HEK293T (cell line): ENCODE data around the gene TADA2B.

Experiments used
- CTBP1 ChIP-seq: fragments of 450-650 bp; IDR thresholded peaks from 2 replicates; pipeline ENCODE4 v1.6.1; 2016; ENCODE audit warnings: borderline replicate concordance
- ELF4 ChIP-seq: fragments of 450-650 bp; IDR thresholded peaks from 2 replicates; pipeline ENCODE4 v1.6.1; 2017; ENCODE audit warnings: antibody characterized with exemption
- FOXA1 ChIP-seq: fragments of 450-650 bp; IDR thresholded peaks from 2 replicates; pipeline ENCODE4 v1.6.1; 2016; ENCODE audit warnings: mild to moderate bottlenecking
- SUZ12 ChIP-seq: fragments of 450-650 bp; IDR thresholded peaks from 2 replicates; pipeline ENCODE4 v1.6.1; 2016; ENCODE audit warnings: mild to moderate bottlenecking

- TF ChIP-seq CTBP1 (no peak), FOXA1 (no peak), ELF4 (no peak), SUZ12 (no peak)
Measured at GRCh38 chr4:7016086-7016485, 27.1 kb upstream of the TADA2B start.
